Duodenal mucosa (tissue), 2 donors: ENCODE data around the gene OR2V1.
"Not testable (repeated sequence)": the region's sequence is repeated elsewhere in the genome, so short reads cannot be mapped to it uniquely, and the experiment has no call there.

Experiments used
- H3K27ac ChIP-seq: one replicate; pipeline ENCODE4 v1.7.0; 2013; ENCODE audit warnings: low read depth, low read length
- H3K27me3 ChIP-seq, 2 donors: one replicate each; pipeline ENCODE4 v1.7.0; 2013; ENCODE audit warnings: low read length in 2 of 2, control low read depth in 1 of 2; ENCODE audit not compliant: insufficient read depth in 2 of 2, control insufficient read depth in 1 of 2
- H3K36me3 ChIP-seq, 2 donors: one replicate each; pipeline ENCODE4 v1.7.0; 2013; ENCODE audit warnings: low read length in 2 of 2, control low read depth in 1 of 2; ENCODE audit not compliant: insufficient read depth in 2 of 2, control insufficient read depth in 1 of 2
- H3K4me1 ChIP-seq, 2 donors: one replicate each; pipeline ENCODE4 v1.7.0; 2013; ENCODE audit warnings: low read length in 2 of 2, control low read depth in 1 of 2; ENCODE audit not compliant: insufficient read depth in 2 of 2, control insufficient read depth in 1 of 2
- H3K4me3 ChIP-seq, 2 donors: one replicate each; pipeline ENCODE4 v1.7.0; 2013; ENCODE audit warnings: low read length in 2 of 2, low read depth in 1 of 2
- H3K9ac ChIP-seq, 2 donors: one replicate each; pipeline ENCODE4 v1.7.0; 2013; ENCODE audit warnings: low read length in 2 of 2, low read depth in 1 of 2
- H3K9me3 ChIP-seq, 2 donors: one replicate each; pipeline ENCODE4 v1.7.0; 2013; ENCODE audit warnings: low read length in 2 of 2, control low read depth in 1 of 2; ENCODE audit not compliant: control insufficient read depth in 1 of 2

The OR2V1 gene

DNA sequence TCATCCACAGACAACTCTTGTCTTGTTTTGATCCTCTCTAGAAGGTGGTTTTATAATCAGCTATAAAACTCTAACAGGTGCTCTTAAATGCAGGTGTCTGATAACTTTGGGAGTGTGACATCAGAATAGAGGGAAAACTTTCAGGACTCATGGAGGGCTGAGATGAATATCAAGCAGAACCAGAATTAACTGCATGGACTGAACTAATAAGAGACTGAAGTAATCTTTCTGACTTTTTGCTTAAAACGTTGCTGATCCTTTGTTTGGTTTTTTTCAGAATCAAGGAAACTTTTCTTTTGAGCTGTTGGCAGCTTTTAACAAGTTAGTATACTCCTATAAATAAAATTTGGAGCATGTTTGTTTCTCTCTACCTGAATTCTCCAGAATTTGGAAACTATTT, 14.2 kb upstream of the OR2V1 start:
- no peaks in the 10 kb centered on the region for H3K4me1 ChIP-seq
- no peaks in the 10 kb centered on the region for H3K27me3 ChIP-seq
- H3K4me3 ChIP-seq, result no peak overlapping the region
- no peaks in the 10 kb centered on the region for H3K36me3 ChIP-seq
- H3K9me3 ChIP-seq, result no peaks in the 10 kb centered on the region
- no peak overlapping the region for H3K27ac ChIP-seq
- no peak overlapping the region for H3K9ac ChIP-seq

DNA sequence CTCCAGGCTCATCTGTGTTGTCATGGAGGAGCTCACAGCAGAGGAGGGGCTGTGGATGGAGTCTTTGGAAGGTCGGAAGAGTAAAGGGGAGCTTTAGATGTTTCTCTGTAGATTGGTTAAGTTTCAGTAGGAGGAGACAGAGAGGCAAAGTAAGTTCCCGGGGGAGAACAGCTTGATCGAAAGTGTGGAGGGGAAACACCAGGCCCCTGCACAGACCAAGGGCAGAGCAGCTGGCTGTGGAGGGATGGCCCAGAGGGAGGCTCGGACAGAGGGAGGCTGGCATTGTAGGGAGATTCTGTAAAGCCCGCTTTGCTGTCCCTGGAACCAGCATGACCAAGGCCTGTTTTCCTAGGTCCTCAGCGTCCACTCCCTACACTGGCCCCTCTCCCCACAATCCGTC, 11.1 kb upstream of the OR2V1 start:
- H3K27ac ChIP-seq, result no peak overlapping the region
- no peak overlapping the region for H3K4me3 ChIP-seq
- no peaks in the 10 kb centered on the region for H3K4me1 ChIP-seq
- H3K9me3 ChIP-seq, result no peaks in the 10 kb centered on the region
- H3K27me3 ChIP-seq, result no peaks in the 10 kb centered on the region
- no peaks in the 10 kb centered on the region for H3K36me3 ChIP-seq
- H3K9ac ChIP-seq, result no peak overlapping the region

DNA sequence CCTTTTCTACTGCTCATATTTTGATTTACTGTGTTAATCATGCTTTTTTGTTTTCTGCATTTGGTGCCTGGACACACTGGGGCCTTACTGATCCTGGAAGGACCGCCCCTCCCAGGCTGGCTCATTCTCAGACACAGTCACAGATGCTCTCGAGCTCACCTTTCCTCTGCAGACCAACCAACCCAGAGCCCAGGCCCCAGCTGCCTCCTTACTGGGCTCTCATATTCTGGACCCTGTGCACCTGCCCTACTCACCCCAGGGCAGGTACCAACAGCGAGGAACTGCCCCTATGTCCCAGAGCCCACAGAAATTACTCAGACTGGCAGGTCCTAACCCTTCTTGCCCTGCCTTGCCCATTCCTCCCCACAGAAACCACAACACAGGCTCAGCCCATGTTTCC, 9.8 kb upstream of the OR2V1 start:
- Histone ChIP-seq H3K9ac (no peak overlapping the region), H3K4me3 (no peak overlapping the region), H3K4me1 (no peaks in the 10 kb centered on the region), H3K36me3 (no peaks in the 10 kb centered on the region), H3K9me3 (no peaks in the 10 kb centered on the region), H3K27me3 (no peaks in the 10 kb centered on the region), H3K27ac (no peak overlapping the region)

DNA sequence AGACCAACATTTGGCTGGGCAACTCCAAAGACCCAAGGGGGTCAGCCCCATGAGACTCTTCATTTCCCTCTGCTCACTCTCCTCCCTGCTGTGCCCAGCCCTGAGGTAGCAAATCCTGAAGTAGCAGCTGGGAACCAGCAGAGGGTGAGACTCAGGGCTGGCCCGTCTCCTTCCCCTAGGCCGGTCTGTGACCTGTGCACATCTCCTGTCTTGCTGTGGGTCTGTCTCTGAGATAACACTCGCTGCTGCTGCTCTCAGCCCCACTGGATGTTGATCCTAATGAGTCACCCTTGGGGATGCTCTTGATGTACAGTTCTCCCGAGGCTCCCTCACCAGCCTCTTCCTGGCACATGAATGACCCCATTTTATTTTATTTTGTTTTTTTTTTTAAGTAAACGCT, 7.3 kb upstream of the OR2V1 start:
- H3K4me1 ChIP-seq, result no peaks in the 10 kb centered on the region
- no peak overlapping the region for H3K9ac ChIP-seq
- no peaks in the 10 kb centered on the region for H3K9me3 ChIP-seq
- no peak overlapping the region for H3K27ac ChIP-seq
- H3K4me3 ChIP-seq, result no peak overlapping the region
- no peaks in the 10 kb centered on the region for H3K36me3 ChIP-seq
- H3K27me3 ChIP-seq, result no peaks in the 10 kb centered on the region

DNA sequence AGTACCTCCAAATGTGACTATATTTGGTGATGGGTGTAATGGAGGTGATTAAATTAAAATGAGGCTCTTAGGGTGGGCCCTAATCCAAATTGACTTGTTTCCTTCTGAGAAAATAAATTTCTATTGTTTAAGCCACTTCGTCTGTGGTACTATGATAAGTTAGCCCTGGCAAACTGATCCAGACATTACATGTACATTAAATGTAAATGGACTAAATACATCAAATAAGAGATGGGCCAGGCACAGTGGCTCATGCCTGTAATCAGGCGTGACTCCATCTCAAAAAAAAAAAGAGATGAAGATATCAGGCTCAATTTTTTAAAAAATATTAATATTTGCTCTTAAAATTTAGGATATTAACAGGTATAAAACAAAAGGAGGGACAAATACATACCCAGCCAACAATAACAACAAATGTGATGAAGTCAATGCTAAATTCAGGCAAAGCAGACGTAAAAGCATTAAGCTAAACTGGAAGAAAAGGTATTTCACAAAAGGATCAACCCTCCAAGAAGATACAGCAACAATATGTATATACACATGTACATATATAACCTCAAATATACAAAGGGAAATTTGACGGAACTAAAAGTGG, 5.5 kb upstream of the OR2V1 start:
- H3K9ac ChIP-seq, result no peak overlapping the region
- no peak overlapping the region for H3K4me3 ChIP-seq
- H3K27ac ChIP-seq, result no peak overlapping the region
- H3K36me3 ChIP-seq, result no peaks in the 10 kb centered on the region
- no peaks in the 10 kb centered on the region for H3K27me3 ChIP-seq
- no peaks in the 10 kb centered on the region for H3K4me1 ChIP-seq
- H3K9me3 ChIP-seq, result no peaks in the 10 kb centered on the region

DNA sequence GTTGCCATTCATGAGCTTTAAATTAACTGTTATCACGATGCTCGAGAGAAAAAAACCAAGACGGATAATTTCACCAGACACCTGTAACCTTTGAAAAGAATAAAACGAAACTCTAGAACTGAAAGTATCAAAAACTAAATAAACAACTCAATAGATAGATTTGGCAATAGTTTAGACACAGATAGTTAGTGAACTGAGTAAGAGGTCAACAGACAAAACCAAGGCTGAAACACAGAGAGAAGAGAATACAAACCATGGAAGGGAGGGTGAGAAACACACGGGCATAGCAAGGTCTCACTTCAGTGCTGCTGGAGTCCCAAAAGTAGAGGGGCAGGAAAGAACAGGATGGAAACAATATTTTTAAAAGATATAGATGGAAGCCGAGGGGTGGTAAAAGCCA, 3.3 kb upstream of the OR2V1 start:
- H3K4me1 ChIP-seq, result no peaks in the 10 kb centered on the region
- H3K9me3 ChIP-seq, result no peaks in the 10 kb centered on the region
- H3K36me3 ChIP-seq, result no peaks in the 10 kb centered on the region
- H3K9ac ChIP-seq, result no peak overlapping the region
- no peak overlapping the region for H3K27ac ChIP-seq
- no peak overlapping the region for H3K4me3 ChIP-seq
- H3K27me3 ChIP-seq, result peaks cover 2 to 4% of the 10 kb centered on the region in 2 donors

DNA sequence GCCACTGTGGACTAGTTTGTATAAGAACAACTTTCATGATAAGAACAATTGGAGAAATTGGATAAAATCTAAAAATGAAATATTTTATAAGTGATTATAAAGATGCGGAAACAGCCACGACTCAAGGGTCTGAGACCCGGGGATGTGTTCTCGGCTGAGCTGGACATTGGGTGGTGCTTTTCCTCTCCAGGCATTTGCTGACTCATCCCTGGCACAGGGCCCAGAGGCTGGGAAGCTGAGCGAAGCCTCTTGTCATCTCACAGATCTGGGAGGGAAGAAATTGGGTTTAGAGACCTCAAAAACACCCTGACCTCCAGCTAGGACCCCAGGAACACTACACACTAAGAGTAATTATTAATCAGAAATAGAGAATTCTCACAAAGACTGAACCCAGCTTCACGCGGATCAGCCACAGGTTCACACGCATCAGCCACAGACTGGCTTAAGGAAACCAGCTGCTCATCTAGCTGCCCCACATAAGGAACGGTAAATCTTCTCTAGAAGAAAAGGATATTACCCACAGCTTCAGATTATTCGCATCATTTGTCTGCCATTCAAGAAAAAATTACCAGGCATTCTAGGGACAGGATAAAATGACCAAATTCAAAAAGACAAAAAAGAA, 2.8 kb upstream of the OR2V1 start:
- Histone ChIP-seq H3K4me1 (no peaks in the 10 kb centered on the region), H3K27me3 (peaks cover 3 to 4% of the 10 kb centered on the region in 2 donors), H3K9ac (no peak overlapping the region), H3K27ac (no peak overlapping the region), H3K36me3 (no peaks in the 10 kb centered on the region), H3K4me3 (no peak overlapping the region), H3K9me3 (no peaks in the 10 kb centered on the region)

DNA sequence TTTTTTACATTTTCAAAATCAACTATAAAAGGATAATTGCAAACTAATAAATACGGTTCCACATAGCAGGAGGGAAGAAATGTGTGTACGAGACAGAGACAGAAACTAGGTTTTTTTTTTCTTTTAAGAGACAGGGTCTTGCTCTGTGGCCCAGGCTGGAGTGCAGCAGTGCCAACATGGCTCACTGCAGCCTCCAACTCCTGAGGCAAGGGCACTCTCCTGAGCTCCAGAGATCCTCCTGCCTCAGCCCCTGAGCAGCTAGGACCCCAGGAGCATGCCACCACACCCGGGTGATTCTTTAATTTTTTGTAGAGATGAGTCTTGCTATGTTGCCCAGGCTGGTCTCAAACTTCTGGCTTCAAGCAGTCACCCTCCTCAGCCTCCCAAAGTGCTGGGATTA, 2.1 kb upstream of the OR2V1 start:
- no peak overlapping the region for H3K4me3 ChIP-seq
- H3K27me3 ChIP-seq, result peaks cover 4 to 7% of the 10 kb centered on the region in 2 donors
- no peak overlapping the region for H3K9ac ChIP-seq
- no peak overlapping the region for H3K27ac ChIP-seq
- no peaks in the 10 kb centered on the region for H3K4me1 ChIP-seq
- no peaks in the 10 kb centered on the region for H3K9me3 ChIP-seq
- no peaks in the 10 kb centered on the region for H3K36me3 ChIP-seq

DNA sequence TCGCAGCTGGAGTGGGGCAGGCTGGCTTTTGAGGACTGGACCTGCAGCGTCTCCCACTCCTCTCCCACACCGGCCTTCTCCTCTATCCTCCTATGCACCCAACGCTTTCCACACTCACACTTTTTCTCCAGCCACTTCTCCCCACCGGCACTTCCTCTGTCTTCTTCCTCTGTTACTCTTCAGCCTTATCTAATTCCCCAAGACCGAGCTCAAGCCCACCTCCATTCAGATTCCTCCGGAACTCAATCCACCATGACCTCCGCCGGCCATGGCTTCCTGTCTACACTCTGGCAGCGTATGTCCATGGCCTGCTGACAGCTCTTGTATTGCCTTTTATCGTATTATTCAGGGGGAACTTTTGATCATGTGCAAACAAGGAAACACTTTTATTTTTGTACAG, 545 bp upstream of the OR2V1 start:
- peaks cover 8 to 12% of the 10 kb centered on the region in 2 donors for H3K27me3 ChIP-seq
- H3K9me3 ChIP-seq, result no peaks in the 10 kb centered on the region
- H3K4me3 ChIP-seq, result no peak overlapping the region
- H3K36me3 ChIP-seq, result no peaks in the 10 kb centered on the region
- no peak overlapping the region for H3K27ac ChIP-seq
- H3K4me1 ChIP-seq, result no peaks in the 10 kb centered on the region
- H3K9ac ChIP-seq, result no peak overlapping the region

DNA sequence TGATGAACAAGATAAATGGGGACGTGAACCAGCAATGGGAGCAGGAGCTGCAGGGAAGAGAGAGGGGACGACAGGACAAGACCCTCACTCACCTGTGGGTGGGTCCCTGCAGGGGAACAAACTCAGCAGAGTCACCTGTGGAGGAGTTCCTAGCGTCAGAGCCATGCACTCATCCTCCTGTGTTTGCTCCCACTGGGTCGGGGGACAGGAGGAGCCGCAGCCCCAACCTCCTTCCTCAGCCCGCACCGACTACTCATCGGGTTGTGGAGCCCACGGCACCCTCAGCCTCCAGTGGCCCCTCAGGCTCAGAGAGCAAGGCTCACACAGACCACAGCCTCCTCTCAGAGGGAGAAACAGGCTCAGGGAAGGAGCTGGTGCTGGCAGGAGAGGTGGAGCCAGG, 888 bp downstream of the OR2V1 start:
- peaks cover 8 to 15% of the 10 kb centered on the region in 2 donors for H3K27me3 ChIP-seq
- not testable (repeated sequence) for H3K36me3 ChIP-seq, H3K27ac ChIP-seq, H3K9me3 ChIP-seq, H3K4me3 ChIP-seq, H3K9ac ChIP-seq, H3K4me1 ChIP-seq
